Adrenal gland (tissue), 12 donors: ENCODE data around the gene ROR2. TPM values are rescaled to one million over a fixed set of nuclear protein-coding genes. Genes with fewer than 3 reads are reported as not detected.

Source experiments
- DNase-seq, 7 donors: peaks; one replicate each; pipeline ENCODE4 v3.0.0-alpha.2; 2019 to 2020
- H3K27ac ChIP-seq, 5 donors: fragments of 200-600 bp; sonication (generic) in 4 of 5; 1 replicate in 3 of 5; 2 replicates in 2 of 5; pipeline versions ENCODE4 v1.5.1 to v1.8.0; 2016 to 2020; ENCODE audit warnings: mild to moderate bottlenecking in 1 of 5
- H3K27me3 ChIP-seq: fragments of 200-600 bp; 2 replicates; pipeline ENCODE4 v1.8.0; 2021
- H3K36me3 ChIP-seq, 2 donors: fragments of 200-600 bp; replicated peaks in 1 of 2; 1 replicate in 1 of 2; 2 replicates in 1 of 2; pipeline versions ENCODE4 v1.5.1 to v1.8.0; 2018 to 2022
- H3K4me1 ChIP-seq, 2 donors: fragments of 200-600 bp; replicated peaks in 1 of 2; 1 replicate in 1 of 2; 2 replicates in 1 of 2; pipeline versions ENCODE4 v1.5.1 to v1.8.0; 2018 to 2021
- H3K4me3 ChIP-seq, 4 donors: fragments of 200-600 bp; sonication (generic) in 3 of 4; one replicate each; pipeline ENCODE4 v1.5.1; 2016 to 2018
- H3K9me3 ChIP-seq, 3 donors: fragments of 200-600 bp; sonication (generic) in 1 of 3; replicated peaks in 1 of 3; 1 replicate in 2 of 3; 2 replicates in 1 of 3; pipeline versions ENCODE4 v1.5.1 to v1.8.0; 2016 to 2021
- CTCF ChIP-seq, 6 experiments: fragments of 450-650 bp in 4 of 6; fragments of 200-600 bp in 2 of 6; sonication (generic) in 1 of 6; IDR thresholded peaks; 1 replicate in 5 of 6; 2 replicates in 1 of 6; pipeline versions ENCODE4 v1.5.1 to v1.8.0; 2016 to 2021; ENCODE audit warnings: antibody characterized with exemption in 6 of 6, mild to moderate bottlenecking in 2 of 6, moderate library complexity in 1 of 6
- POLR2A ChIP-seq, 2 donors: fragments of 450-650 bp; IDR thresholded peaks; one replicate each; pipeline ENCODE4 v1.6.1; 2017; ENCODE audit warnings: antibody characterized with exemption in 2 of 2, mild to moderate bottlenecking in 2 of 2, moderate library complexity in 1 of 2
- WGBS, 4 donors: extraction: QIAGEN DNeasy Blood & Tissue Kit in 2 of 4; methylation state at CpG; one replicate each; pipeline versions ENCODE4 v1.1.5 to v1.1.7; 2013 to 2017; 5-methylcytosine and 5-hydroxymethylcytosine counted together
- intact Hi-C, 2 donors: fragments of 100-400 bp; cut with DNase I; formaldehyde crosslinking; loops; one replicate each; pipeline versions ENCODE4 v1.14.1 to v1.15.0; 2022 to 2023
- polyA plus RNA-seq, 3 donors: library from polyadenylated mRNA; stranded (reverse); fragments of 200-250 nt in 2 of 3; fragments of 350-450 nt in 1 of 3; fragmentation: Illumina TruSeq in 1 of 3; extraction: RNeasy Lipid Tissue Mini Kit (QIAGEN cat#74804) in 1 of 3; gene quantifications; one replicate each; pipeline ENCODE4 v1.2.3, GENCODE V29; 2013 to 2014
- total RNA-seq, 9 donors: library from RNA; depleted of rRNA in 4 of 9; stranded (reverse); fragments of >200 nt in 4 of 9; fragments of 120-200 nt in 1 of 9; fragmentation: NEBNext Ultra II Directional in 1 of 9; extraction: Animal tissue kit (Norgen Biotek cat#: 25700) in 1 of 9; gene quantifications; one replicate each; pipeline versions ENCODE4 v1.1.0 to v1.2.4, GENCODE V29; 2013 to 2023
- donor health status: healthy with polysubstance abuse.
- donor health status: Bipolar disorder and iron deficiency.
- donor health status: DM: yes; HTN: yes; CAD: no.
- donor health status: DM: no; HTN: no; CAD: no.
- donor health status: DM: no; HTN: no; CAD: no.
- donor health status: DM: yes; HTN: yes; CAD: no.

Gene ROR2
- total and polyA plus RNA-seq, 12 donors, result 3.9 to 23.9 (median 11.4) TPM

GRCh38 chr9:91773156-91773555 lies 176.9 kb downstream of the ROR2 start:
- Histone ChIP-seq H3K9me3 (no peaks in the 10 kb centered on the region), H3K36me3 (no peaks in the 10 kb centered on the region), H3K4me3 (no peak overlapping the region), H3K27ac (no peak overlapping the region), H3K27me3 (no peaks in the 10 kb centered on the region), H3K4me1 (no peaks in the 10 kb centered on the region)
- intact Hi-C loops, result no loop called here
- WGBS, 4 donors, result 74 to 84% (median 78%) methylated on average over 14 of the region's 14 CpGs
- no peak for TF ChIP-seq CTCF (IDR thresholded peaks at IDR 0.05)
- TF ChIP-seq POLR2A (IDR thresholded peaks at IDR 0.05), result no peak
- peak in 1 of 7 donors; percentile 30 for DNase-seq

- intact Hi-C loops, result no loop called here
- peak in 1 of 7 donors; percentile 35 for DNase-seq
- Histone ChIP-seq H3K36me3 (no peaks in the 10 kb centered on the region), H3K9me3 (no peaks in the 10 kb centered on the region), H3K27me3 (no peaks in the 10 kb centered on the region), H3K4me1 (no peaks in the 10 kb centered on the region), H3K27ac (no peak overlapping the region), H3K4me3 (no peak overlapping the region)
- 53 to 84% (median 72%) methylated on average over 4 of the region's 4 CpGs for WGBS, 4 donors
- TF ChIP-seq POLR2A (IDR thresholded peaks at IDR 0.05), result no peak
- TF ChIP-seq CTCF (IDR thresholded peaks at IDR 0.05), result no peak
Observed at GRCh38 chr9:91771864-91772263, 178.2 kb downstream of the ROR2 start.

DNA sequence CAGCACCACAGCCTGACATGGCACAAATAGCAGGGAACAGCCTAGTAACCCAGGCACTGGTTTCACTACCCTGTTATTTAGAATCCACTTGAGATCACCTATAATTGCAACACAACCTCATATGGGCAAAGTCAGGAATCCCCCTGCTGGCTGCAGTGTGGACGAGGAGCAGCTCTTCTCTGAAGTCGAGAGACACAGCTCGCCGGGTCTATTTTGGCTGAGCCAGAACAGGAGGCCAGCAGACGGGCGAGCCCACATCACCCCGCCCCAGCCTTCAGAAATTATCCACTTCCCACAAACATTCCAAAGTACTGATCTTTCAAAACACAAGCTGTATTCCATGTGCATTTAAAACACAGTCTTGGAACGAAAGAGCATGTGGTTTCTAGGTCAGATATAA lies 179.0 kb downstream of the ROR2 start:
- Histone ChIP-seq H3K4me3 (no peak overlapping the region), H3K27ac (no peak overlapping the region), H3K4me1 (no peaks in the 10 kb centered on the region), H3K36me3 (no peaks in the 10 kb centered on the region), H3K9me3 (no peaks in the 10 kb centered on the region), H3K27me3 (no peaks in the 10 kb centered on the region)
- intact Hi-C loops, result no loop called here
- 46 to 69% (median 63%) methylated on average over 8 of the region's 8 CpGs for WGBS, 4 donors
- peak in 2 of 7 donors; percentile 33 to 54 for DNase-seq
- TF ChIP-seq CTCF (IDR thresholded peaks at IDR 0.05) (peak in 1 of 6 experiments; percentile 17), POLR2A (IDR thresholded peaks at IDR 0.05) (no peak)

GRCh38 chr9:91770229-91770628 lies 179.8 kb downstream of the ROR2 start:
- 84 to 93% (median 86%) methylated on average over 10 of the region's 10 CpGs for WGBS, 4 donors
- Histone ChIP-seq H3K9me3 (no peaks in the 10 kb centered on the region), H3K4me3 (no peak overlapping the region), H3K27me3 (no peaks in the 10 kb centered on the region), H3K36me3 (no peaks in the 10 kb centered on the region), H3K27ac (no peak overlapping the region), H3K4me1 (no peaks in the 10 kb centered on the region)
- TF ChIP-seq CTCF (IDR thresholded peaks at IDR 0.05) (no peak), POLR2A (IDR thresholded peaks at IDR 0.05) (no peak)
- peak in 1 of 7 donors; percentile 17 for DNase-seq
- intact Hi-C loops, result no loop called here
